Measurements from ENCODE around the gene STPG3. TPM values are rescaled to one million over a fixed set of nuclear protein-coding genes. Genes with fewer than 3 reads are reported as not detected.
"Not testable (repeated sequence)": the region's sequence is repeated elsewhere in the genome, so short reads cannot be mapped to it uniquely, and the experiment has no call there.

The STPG3 gene
- total RNA-seq, 1 donor from 2014 or later, result not detected

- intact Hi-C loops (cut with DNase I), result no loop called here
- DNase-seq (ENCODE audit: extremely low spot score in 2 of 2), result no peak
- Histone ChIP-seq H3K4me1 (peaks cover 62% of the 10 kb centered on the region), H3K36me3 (peaks cover 0 to 14% of the 10 kb centered on the region in 2 donors), H3K4me3 (peak overlapping the region; percentile 66 to 99), H3K9me3 (no peaks in the 10 kb centered on the region), H3K27ac (peak overlapping the region; percentile 78), H3K27me3 (no peaks in the 10 kb centered on the region)
- TF ChIP-seq POLR2A (IDR thresholded peaks at IDR 0.05), result no peak
- no peak for TF ChIP-seq CTCF (IDR thresholded peaks at IDR 0.05)
- peak in 1 of 2 donors; percentile 60 for TF ChIP-seq POLR2AphosphoS5 (IDR thresholded peaks at IDR 0.05; ENCODE audit: insufficient read depth in 1 of 2, low read depth in 1 of 2)
Observed at GRCh38 chr9:137241490-137242268, 9.4 kb upstream of the STPG3 start.

- Histone ChIP-seq H3K36me3 (peaks cover 0 to 14% of the 10 kb centered on the region in 2 donors), H3K27me3 (no peaks in the 10 kb centered on the region), H3K4me1 (peaks cover 54% of the 10 kb centered on the region), H3K27ac (peak overlapping the region; percentile 78), H3K9me3 (no peaks in the 10 kb centered on the region), H3K4me3 (peak overlapping the region; percentile 66 to 99)
- no peak for DNase-seq (ENCODE audit: extremely low spot score in 2 of 2)
- TF ChIP-seq CTCF (IDR thresholded peaks at IDR 0.05) (no peak), POLR2AphosphoS5 (IDR thresholded peaks at IDR 0.05; ENCODE audit: insufficient read depth in 1 of 2, low read depth in 1 of 2) (no peak), POLR2A (IDR thresholded peaks at IDR 0.05) (no peak)
- intact Hi-C loops (cut with DNase I), result no loop called here
Observed at GRCh38 chr9:137242269-137243203, 8.6 kb upstream of the STPG3 start.

- H3K4me1 ChIP-seq, result peaks cover 51% of the 10 kb centered on the region
- H3K27me3 ChIP-seq; H3K4me3 ChIP-seq; H3K27ac ChIP-seq; H3K9me3 ChIP-seq; intact Hi-C loops (cut with DNase I); DNase-seq (ENCODE audit: extremely low spot score in 2 of 2): not testable (repeated sequence)
- peaks cover 0 to 14% of the 10 kb centered on the region in 2 donors for H3K36me3 ChIP-seq
Observed at GRCh38 chr9:137243266-137243625, 7.8 kb upstream of the STPG3 start.

GRCh38 chr9:137243626-137244485 lies 7.2 kb upstream of the STPG3 start:
- no peak overlapping the region for H3K27ac ChIP-seq
- no peaks in the 10 kb centered on the region for H3K27me3 ChIP-seq
- no peak for TF ChIP-seq POLR2AphosphoS5 (IDR thresholded peaks at IDR 0.05; ENCODE audit: insufficient read depth in 1 of 2, low read depth in 1 of 2)
- no peak for TF ChIP-seq CTCF (IDR thresholded peaks at IDR 0.05)
- no peak for TF ChIP-seq POLR2A (IDR thresholded peaks at IDR 0.05)
- intact Hi-C loops (cut with DNase I), result no loop called here
- H3K36me3 ChIP-seq, result peaks cover 0 to 14% of the 10 kb centered on the region in 2 donors
- DNase-seq (ENCODE audit: extremely low spot score in 2 of 2), result no peak
- H3K4me3 ChIP-seq, result no peak overlapping the region
- peaks cover 48% of the 10 kb centered on the region for H3K4me1 ChIP-seq
- H3K9me3 ChIP-seq, result no peaks in the 10 kb centered on the region

Data from vagina (tissue), 2 donors.